ENCODE measurements around the gene CSE1L. TPM values are rescaled to one million over a fixed set of nuclear protein-coding genes. Genes with fewer than 3 reads are reported as not detected.
"Not testable (repeated sequence)": the region's sequence is repeated elsewhere in the genome, so short reads cannot be mapped to it uniquely, and the experiment has no call there.

Gene CSE1L
- total RNA-seq, 1 donor from 2014 or later = 111 TPM

- TF ChIP-seq CTCF (conservative IDR thresholded peaks at IDR 0.05) = no peak
- DNase-seq (ENCODE audit: extremely low spot score, unreplicated experiment) = no peak
These were observed 58.2 kb downstream of the CSE1L start for GRCh38 chr20:49104365-49104648.

GRCh38 chr20:49104979-49105547, 59.0 kb downstream of the CSE1L start:
- H3K4me1 Mint-ChIP-seq (ENCODE audit: unreplicated experiment); H3K9me3 Mint-ChIP-seq; H3K4me3 Mint-ChIP-seq; DNase-seq (ENCODE audit: extremely low spot score, unreplicated experiment); H3K27me3 Mint-ChIP-seq; H3K27ac Mint-ChIP-seq: not testable (repeated sequence)
- H3K36me3 Mint-ChIP-seq = peaks cover 39% of the 10 kb centered on the region

More at GRCh38 chr20:49104365-49104648, 58.2 kb downstream of the CSE1L start:
- H3K4me3 Mint-ChIP-seq = no peak overlapping the region
- H3K27me3 Mint-ChIP-seq = no peaks in the 10 kb centered on the region
- peaks cover 36% of the 10 kb centered on the region for H3K36me3 Mint-ChIP-seq
- H3K27ac Mint-ChIP-seq = no peak overlapping the region
- no peaks in the 10 kb centered on the region for H3K4me1 Mint-ChIP-seq (ENCODE audit: unreplicated experiment)
- no peaks in the 10 kb centered on the region for H3K9me3 Mint-ChIP-seq

DNA sequence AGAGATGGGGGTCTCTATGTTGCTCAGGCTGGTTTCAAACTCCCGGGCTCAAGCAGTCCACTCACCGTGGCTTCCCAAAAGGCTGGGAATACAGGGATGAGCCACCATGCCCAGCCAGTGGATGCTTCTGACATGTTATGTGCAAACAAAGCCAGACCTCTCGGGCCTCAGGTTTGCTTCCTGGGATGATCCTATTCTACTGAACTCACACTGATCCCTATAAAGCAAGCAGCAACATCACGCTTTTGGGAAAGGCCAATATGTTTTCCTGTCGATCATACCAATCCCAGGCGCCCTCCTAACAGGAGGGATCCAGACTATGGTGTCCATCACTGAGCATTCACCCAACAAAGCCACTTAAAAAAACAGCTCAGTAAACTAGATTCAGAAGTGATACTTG, 60.2 kb downstream of the CSE1L start:
- Mint-ChIP-seq H3K36me3 (peaks cover 43% of the 10 kb centered on the region), H3K27me3 (no peaks in the 10 kb centered on the region), H3K9me3 (no peaks in the 10 kb centered on the region), H3K4me3 (no peak overlapping the region), H3K27ac (no peak overlapping the region), H3K4me1 (ENCODE audit: unreplicated experiment) (no peaks in the 10 kb centered on the region)
- TF ChIP-seq CTCF (conservative IDR thresholded peaks at IDR 0.05) = no peak
- no peak for DNase-seq (ENCODE audit: extremely low spot score, unreplicated experiment)

GRCh38 chr20:49110767-49111694, 64.9 kb downstream of the CSE1L start:
- H3K36me3 Mint-ChIP-seq = peaks cover 28% of the 10 kb centered on the region
- no peaks in the 10 kb centered on the region for H3K27me3 Mint-ChIP-seq
- H3K9me3 Mint-ChIP-seq = no peaks in the 10 kb centered on the region
- H3K4me1 Mint-ChIP-seq (ENCODE audit: unreplicated experiment) = no peaks in the 10 kb centered on the region
- no peak for DNase-seq (ENCODE audit: extremely low spot score, unreplicated experiment)
- H3K4me3 Mint-ChIP-seq = no peak overlapping the region
- TF ChIP-seq CTCF (conservative IDR thresholded peaks at IDR 0.05) = no peak
- no peak overlapping the region for H3K27ac Mint-ChIP-seq

DNA sequence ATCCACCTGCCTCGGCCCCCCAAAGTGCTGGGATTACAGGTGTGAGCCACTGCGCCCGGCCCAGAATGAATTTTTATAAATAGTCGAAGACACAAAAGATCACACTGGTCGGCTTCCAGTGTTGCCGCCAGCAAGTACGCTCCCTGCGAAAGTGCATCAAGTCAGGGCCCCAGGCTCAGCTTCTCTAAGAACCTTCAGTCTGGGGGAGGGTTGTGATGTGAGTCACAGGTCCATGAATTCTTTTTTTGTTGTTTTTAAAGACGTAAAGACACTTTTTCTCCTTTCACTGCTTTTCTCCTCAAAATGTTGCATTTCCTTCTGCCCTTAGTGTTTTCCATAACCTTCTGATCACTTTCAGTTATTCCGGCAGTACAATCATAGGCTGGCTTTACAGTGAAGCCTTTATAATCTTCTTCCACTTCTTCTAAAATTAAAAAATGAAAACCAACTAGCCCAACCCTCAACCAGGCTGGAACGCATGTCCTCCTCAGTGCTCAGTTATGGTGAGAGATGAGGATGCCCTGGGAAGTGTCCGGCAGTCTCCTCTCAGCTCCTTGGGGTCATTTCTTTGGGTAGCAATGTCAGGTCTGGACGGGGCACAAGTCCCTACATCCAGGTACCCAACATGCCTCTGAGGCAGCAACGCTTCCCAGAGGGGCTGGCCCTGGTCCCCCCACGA, 66.6 kb downstream of the CSE1L start:
- Mint-ChIP-seq H3K4me1 (ENCODE audit: unreplicated experiment) (no peaks in the 10 kb centered on the region), H3K27ac (peak overlapping the region; percentile 25)

More for the DNA sequence above, 66.6 kb downstream of the CSE1L start:
- Mint-ChIP-seq H3K4me3 (no peak overlapping the region), H3K9me3 (no peaks in the 10 kb centered on the region), H3K36me3 (peaks cover 34% of the 10 kb centered on the region), H3K27me3 (no peaks in the 10 kb centered on the region)
- DNase-seq (ENCODE audit: extremely low spot score, unreplicated experiment) = no peak
- TF ChIP-seq CTCF (conservative IDR thresholded peaks at IDR 0.05) = no peak

Measured in type B pancreatic cell (in vitro differentiated cells).